CD14-positive monocyte (primary cell): ENCODE data around the gene HCAR2. TPM values are rescaled to one million over a fixed set of nuclear protein-coding genes. Genes with fewer than 3 reads are reported as not detected.
"Not testable (repeated sequence)": the region's sequence is repeated elsewhere in the genome, so short reads cannot be mapped to it uniquely, and the experiment has no call there.

Experiments
- DNase-seq, 3 donors: peaks; one replicate each; pipeline ENCODE4 v3.0.0-alpha.2; 2011 to 2022
- H2AFZ ChIP-seq: 2 replicates; pipeline ENCODE4 v1.6.0; 2012; ENCODE audit warnings: mild to moderate bottlenecking, low read depth, low read length, inconsistent platforms; ENCODE audit not compliant: insufficient read depth, poor library complexity, severe bottlenecking
- H3K27ac ChIP-seq, 2 donors: 1 replicate in 1 of 2; 2 replicates in 1 of 2; pipeline ENCODE4 v1.5.1; 2012 to 2013; ENCODE audit warnings: low read length in 2 of 2, control low read depth in 1 of 2, inconsistent platforms in 1 of 2, low read depth in 1 of 2, mild to moderate bottlenecking in 1 of 2
- H3K27me3 ChIP-seq, 2 donors: one replicate each; pipeline versions ENCODE4 v1.6.0 to v1.6.1; 2011 to 2013; ENCODE audit warnings: low read length in 2 of 2; ENCODE audit not compliant: control insufficient read depth in 2 of 2, insufficient read depth in 2 of 2
- H3K36me3 ChIP-seq, 2 donors: replicated peaks in 1 of 2; 1 replicate in 1 of 2; 2 replicates in 1 of 2; pipeline versions ENCODE4 v1.5.1 to v1.6.1; 2012 to 2013; ENCODE audit warnings: low read length in 2 of 2, control low read depth in 1 of 2, inconsistent platforms in 1 of 2, mild to moderate bottlenecking in 1 of 2; ENCODE audit not compliant: insufficient read depth in 2 of 2, control insufficient read depth in 1 of 2
- H3K4me1 ChIP-seq, 2 donors: 1 replicate in 1 of 2; 2 replicates in 1 of 2; pipeline versions ENCODE4 v1.5.1 to v1.6.1; 2012 to 2013; ENCODE audit warnings: low read length in 2 of 2, control low read depth in 1 of 2, inconsistent platforms in 1 of 2, mild to moderate bottlenecking in 1 of 2, moderate library complexity in 1 of 2; ENCODE audit not compliant: insufficient read depth in 2 of 2, control insufficient read depth in 1 of 2
- H3K4me2 ChIP-seq: replicated peaks from 2 replicates; pipeline ENCODE3; 2012; ENCODE audit warnings: low read length, moderate library complexity, mild to moderate bottlenecking; ENCODE audit not compliant: poor library complexity, severe bottlenecking; ENCODE audit errors: extremely low read depth
- H3K4me3 ChIP-seq, 3 experiments: fragments of 200-600 bp in 1 of 3; sonication (generic) in 1 of 3; replicated peaks in 1 of 3; 1 replicate in 2 of 3; 2 replicates in 1 of 3; pipeline ENCODE4 v1.5.1; 2011 to 2013; ENCODE audit warnings: low read length in 3 of 3, mild to moderate bottlenecking in 3 of 3, control low read depth in 2 of 3, low read depth in 2 of 3, inconsistent platforms in 1 of 3, moderate library complexity in 1 of 3
- H3K79me2 ChIP-seq: 2 replicates; pipeline ENCODE4 v1.6.0; 2012; ENCODE audit warnings: mild to moderate bottlenecking, control low read depth, inconsistent platforms, low read length, moderate library complexity; ENCODE audit not compliant: insufficient read depth
- H3K9ac ChIP-seq: 2 replicates; pipeline ENCODE4 v1.6.0; 2017; ENCODE audit warnings: low read length, mild to moderate bottlenecking; ENCODE audit not compliant: insufficient read depth, poor library complexity, severe bottlenecking
- H3K9me3 ChIP-seq, 2 donors: replicated peaks in 1 of 2; 1 replicate in 1 of 2; 2 replicates in 1 of 2; pipeline versions ENCODE4 v1.5.1 to v1.6.1; 2012 to 2013; ENCODE audit warnings: low read length in 2 of 2, control low read depth in 1 of 2; ENCODE audit not compliant: control insufficient read depth in 1 of 2, insufficient read depth in 1 of 2
- H4K20me1 ChIP-seq: 2 replicates; pipeline ENCODE4 v1.6.0; 2012; ENCODE audit warnings: mild to moderate bottlenecking, low read length, control low read depth, moderate library complexity; ENCODE audit not compliant: insufficient read depth
- H3K27ac Mint-ChIP-seq, 7 donors: one replicate each; pipeline ENCODE4 v1.8.0; 2020; ENCODE audit warnings: mild to moderate bottlenecking in 7 of 7, mixed read lengths in 7 of 7, moderate library complexity in 6 of 7, inconsistent platforms in 2 of 7
- H3K27me3 Mint-ChIP-seq, 3 donors: one replicate each; pipeline ENCODE4 v1.8.0; 2021 to 2022; ENCODE audit warnings: low read depth in 3 of 3, mild to moderate bottlenecking in 3 of 3, mixed read lengths in 3 of 3, moderate library complexity in 3 of 3, inconsistent platforms in 1 of 3
- H3K36me3 Mint-ChIP-seq, 2 donors: one replicate each; pipeline ENCODE4 v1.8.0; 2020; ENCODE audit warnings: mixed read lengths in 2 of 2, inconsistent platforms in 1 of 2, mild to moderate bottlenecking in 1 of 2
- H3K4me1 Mint-ChIP-seq: one replicate; pipeline ENCODE4 v1.8.0; 2020; ENCODE audit warnings: mild to moderate bottlenecking, mixed read lengths
- H3K4me3 Mint-ChIP-seq, 2 donors: one replicate each; pipeline ENCODE4 v1.8.0; 2020; ENCODE audit warnings: mild to moderate bottlenecking in 2 of 2, mixed read lengths in 2 of 2, moderate library complexity in 1 of 2
- H3K9me3 Mint-ChIP-seq, 7 donors: one replicate each; pipeline ENCODE4 v1.8.0; 2020 to 2022; ENCODE audit warnings: mixed read lengths in 7 of 7, mild to moderate bottlenecking in 6 of 7, moderate library complexity in 6 of 7, inconsistent platforms in 2 of 7
- whole genome bisulfite sequencing: methylation state at CpG from one replicate; pipeline ENCODE4 v1.1.5; 2013; ENCODE audit warnings: missing lambda C conversion rate; ENCODE audit not compliant: insufficient coverage; 5-methylcytosine and 5-hydroxymethylcytosine counted together
- intact Hi-C, 2 donors: fragments of 100-400 bp; cut with micrococcal nuclease; formaldehyde crosslinking; loops; one replicate each; pipeline versions ENCODE4 v1.15.0 to v1.15.1; 2023
- polyA plus RNA-seq, 3 donors: library from polyadenylated mRNA; depleted of rRNA in 1 of 3; unstranded in 2 of 3; stranded (reverse) in 1 of 3; fragments of 300-500 nt in 2 of 3; fragments of >200 nt in 1 of 3; fragmentation: Illumina TruSeq in 2 of 3; gene quantifications; 1 replicate in 2 of 3; 2 replicates in 1 of 3; pipeline ENCODE4 v1.2.3, GENCODE V29; 2012 to 2021
- TF ChIP-seq, protein P1 (sequence below): fragments of 200-600 bp; IDR thresholded peaks from one replicate; pipeline ENCODE4 v1.8.0; 2022; ENCODE audit warnings: antibody characterized with exemption, mild to moderate bottlenecking

The HCAR2 gene
- polyA plus RNA-seq, 3 donors = 8.1 to 31.2 (median 13.0) TPM

DNA sequence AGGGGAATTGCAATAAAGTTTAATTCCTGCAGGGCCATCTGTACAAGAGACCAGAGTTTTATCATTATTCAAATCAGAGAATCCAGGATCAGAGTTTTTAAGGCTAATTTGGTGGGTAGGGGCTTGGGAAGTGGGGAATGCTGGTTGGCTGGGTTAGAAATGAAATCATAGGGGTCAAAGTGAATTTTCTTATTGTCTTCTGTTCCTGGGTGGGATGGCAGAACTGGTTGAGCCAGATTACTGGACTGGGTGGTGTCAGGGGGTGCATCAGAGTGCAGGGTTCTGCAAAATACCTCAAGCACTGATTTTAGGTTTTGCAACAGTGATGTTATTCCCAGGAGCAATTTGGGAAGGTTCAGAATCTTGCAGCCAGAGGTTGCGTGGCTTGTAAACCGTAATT is 6.2 kb downstream of the HCAR2 start:
- H3K36me3 ChIP-seq, H3K4me2 ChIP-seq, H3K79me2 ChIP-seq, H3K4me3 ChIP-seq, H3K27me3 Mint-ChIP-seq, H3K9me3 Mint-ChIP-seq, H3K9me3 ChIP-seq, H3K27ac ChIP-seq, H3K9ac ChIP-seq, H3K36me3 Mint-ChIP-seq, H3K27me3 ChIP-seq, H4K20me1 ChIP-seq, intact Hi-C loops, H3K27ac Mint-ChIP-seq, DNase-seq, H2AFZ ChIP-seq: not testable (repeated sequence)
- no CpG with 5 or more reads among the region's 2 CpGs for WGBS
- H3K4me1 Mint-ChIP-seq = peaks cover 25% of the 10 kb centered on the region
- H3K4me3 Mint-ChIP-seq = peak overlapping the region in 1 of 2 donors; percentile 30
- peaks cover 12 to 19% of the 10 kb centered on the region in 2 donors for H3K4me1 ChIP-seq

DNA sequence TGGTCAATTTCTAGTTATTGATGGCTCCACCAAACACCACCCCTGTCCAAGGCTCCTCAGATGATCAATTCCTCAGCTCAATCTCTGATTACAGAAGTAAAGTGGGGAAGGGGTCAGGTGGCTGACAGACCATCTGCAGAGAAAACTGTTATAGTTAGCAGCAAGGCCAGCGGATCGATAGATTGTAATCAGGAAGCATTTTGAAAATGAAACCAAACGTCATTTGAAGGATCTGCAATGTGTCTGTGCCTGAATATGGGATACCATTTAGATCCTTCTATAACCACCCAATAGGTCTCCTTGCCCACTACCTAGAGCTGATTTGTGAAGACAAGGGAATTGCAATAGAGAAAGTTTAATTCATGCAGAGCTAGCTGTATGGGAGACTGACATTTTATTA is 11.6 kb downstream of the HCAR2 start:
- H3K36me3 Mint-ChIP-seq = no peaks in the 10 kb centered on the region
- no peak overlapping the region for H3K9ac ChIP-seq
- peaks cover 7% of the 10 kb centered on the region for H3K4me1 Mint-ChIP-seq
- no peak for DNase-seq
- no peaks in the 10 kb centered on the region for H3K36me3 ChIP-seq
- H3K4me3 ChIP-seq = no peak overlapping the region
- H3K4me2 ChIP-seq = peak overlapping the region; percentile 13
- H3K27me3 ChIP-seq = no peaks in the 10 kb centered on the region
- no peaks in the 10 kb centered on the region for H3K4me1 ChIP-seq
- H4K20me1 ChIP-seq = no peaks in the 10 kb centered on the region
- no peaks in the 10 kb centered on the region for H3K9me3 ChIP-seq
- H3K27ac ChIP-seq = no peak overlapping the region
- no CpG with 5 or more reads among the region's 3 CpGs for WGBS
- peak overlapping the region; percentile 24 for H2AFZ ChIP-seq
- H3K4me3 Mint-ChIP-seq = no peak overlapping the region
- peaks cover 0 to 8% (median 0%) of the 10 kb centered on the region in 3 donors for H3K27me3 Mint-ChIP-seq
- TF ChIP-seq, protein P1, sequence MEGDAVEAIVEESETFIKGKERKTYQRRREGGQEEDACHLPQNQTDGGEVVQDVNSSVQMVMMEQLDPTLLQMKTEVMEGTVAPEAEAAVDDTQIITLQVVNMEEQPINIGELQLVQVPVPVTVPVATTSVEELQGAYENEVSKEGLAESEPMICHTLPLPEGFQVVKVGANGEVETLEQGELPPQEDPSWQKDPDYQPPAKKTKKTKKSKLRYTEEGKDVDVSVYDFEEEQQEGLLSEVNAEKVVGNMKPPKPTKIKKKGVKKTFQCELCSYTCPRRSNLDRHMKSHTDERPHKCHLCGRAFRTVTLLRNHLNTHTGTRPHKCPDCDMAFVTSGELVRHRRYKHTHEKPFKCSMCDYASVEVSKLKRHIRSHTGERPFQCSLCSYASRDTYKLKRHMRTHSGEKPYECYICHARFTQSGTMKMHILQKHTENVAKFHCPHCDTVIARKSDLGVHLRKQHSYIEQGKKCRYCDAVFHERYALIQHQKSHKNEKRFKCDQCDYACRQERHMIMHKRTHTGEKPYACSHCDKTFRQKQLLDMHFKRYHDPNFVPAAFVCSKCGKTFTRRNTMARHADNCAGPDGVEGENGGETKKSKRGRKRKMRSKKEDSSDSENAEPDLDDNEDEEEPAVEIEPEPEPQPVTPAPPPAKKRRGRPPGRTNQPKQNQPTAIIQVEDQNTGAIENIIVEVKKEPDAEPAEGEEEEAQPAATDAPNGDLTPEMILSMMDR = no peak
- H3K9me3 Mint-ChIP-seq = no peaks in the 10 kb centered on the region
- no peaks in the 10 kb centered on the region for H3K79me2 ChIP-seq
- intact Hi-C loops = no loop called here
- H3K27ac Mint-ChIP-seq = peak overlapping the region in 2 of 7 donors; percentile 43
